ENCODE data around the gene UGGT1. TPM values are rescaled to one million over a fixed set of nuclear protein-coding genes. Genes with fewer than 3 reads are reported as not detected.
"Not testable (repeated sequence)": the region's sequence is repeated elsewhere in the genome, so short reads cannot be mapped to it uniquely, and the experiment has no call there.

UGGT1 gene
- total and polyA plus RNA-seq, 9 of the 15 experiments (the other 6 are each of a cell fraction or from before 2014, with no cell fraction given): 5.1 to 56.4 (median 37.9) TPM

DNA sequence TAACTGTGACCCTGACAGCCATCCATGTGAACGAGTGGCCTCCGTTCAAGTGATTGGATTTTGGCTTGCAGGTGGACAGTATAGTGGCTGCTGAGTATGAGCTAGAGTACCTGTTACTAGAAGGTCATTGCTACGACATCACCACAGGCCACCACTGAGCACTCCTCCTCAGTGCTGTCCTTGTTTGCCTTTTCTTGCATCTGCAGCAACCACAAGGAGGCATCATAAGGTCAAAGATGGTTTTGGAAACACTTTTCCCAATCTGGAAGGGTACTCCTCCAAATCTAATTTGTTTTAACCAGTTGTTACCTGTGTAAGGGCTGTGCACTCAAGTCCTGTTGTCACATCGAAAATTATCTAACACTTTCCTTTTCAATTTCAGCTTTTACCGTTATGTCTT is 81.2 kb downstream of the UGGT1 start (continued):
- TF ChIP-seq, protein P1, sequence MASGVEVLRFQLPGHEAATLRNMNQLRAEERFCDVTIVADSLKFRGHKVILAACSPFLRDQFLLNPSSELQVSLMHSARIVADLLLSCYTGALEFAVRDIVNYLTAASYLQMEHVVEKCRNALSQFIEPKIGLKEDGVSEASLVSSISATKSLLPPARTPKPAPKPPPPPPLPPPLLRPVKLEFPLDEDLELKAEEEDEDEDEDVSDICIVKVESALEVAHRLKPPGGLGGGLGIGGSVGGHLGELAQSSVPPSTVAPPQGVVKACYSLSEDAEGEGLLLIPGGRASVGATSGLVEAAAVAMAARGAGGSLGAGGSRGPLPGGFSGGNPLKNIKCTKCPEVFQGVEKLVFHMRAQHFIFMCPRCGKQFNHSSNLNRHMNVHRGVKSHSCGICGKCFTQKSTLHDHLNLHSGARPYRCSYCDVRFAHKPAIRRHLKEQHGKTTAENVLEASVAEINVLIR (CRISPR knock-in tag; IDR thresholded peaks at IDR 0.05): no peak
- TF ChIP-seq RBM34 (IDR thresholded peaks at IDR 0.05; ENCODE audit: borderline replicate concordance, insufficient read depth, low read length): no peak
- TF ChIP-seq U2AF2 (optimal IDR thresholded peaks at IDR 0.05; ENCODE audit: low read depth, low read length): no peak
- TF ChIP-seq, protein P2, sequence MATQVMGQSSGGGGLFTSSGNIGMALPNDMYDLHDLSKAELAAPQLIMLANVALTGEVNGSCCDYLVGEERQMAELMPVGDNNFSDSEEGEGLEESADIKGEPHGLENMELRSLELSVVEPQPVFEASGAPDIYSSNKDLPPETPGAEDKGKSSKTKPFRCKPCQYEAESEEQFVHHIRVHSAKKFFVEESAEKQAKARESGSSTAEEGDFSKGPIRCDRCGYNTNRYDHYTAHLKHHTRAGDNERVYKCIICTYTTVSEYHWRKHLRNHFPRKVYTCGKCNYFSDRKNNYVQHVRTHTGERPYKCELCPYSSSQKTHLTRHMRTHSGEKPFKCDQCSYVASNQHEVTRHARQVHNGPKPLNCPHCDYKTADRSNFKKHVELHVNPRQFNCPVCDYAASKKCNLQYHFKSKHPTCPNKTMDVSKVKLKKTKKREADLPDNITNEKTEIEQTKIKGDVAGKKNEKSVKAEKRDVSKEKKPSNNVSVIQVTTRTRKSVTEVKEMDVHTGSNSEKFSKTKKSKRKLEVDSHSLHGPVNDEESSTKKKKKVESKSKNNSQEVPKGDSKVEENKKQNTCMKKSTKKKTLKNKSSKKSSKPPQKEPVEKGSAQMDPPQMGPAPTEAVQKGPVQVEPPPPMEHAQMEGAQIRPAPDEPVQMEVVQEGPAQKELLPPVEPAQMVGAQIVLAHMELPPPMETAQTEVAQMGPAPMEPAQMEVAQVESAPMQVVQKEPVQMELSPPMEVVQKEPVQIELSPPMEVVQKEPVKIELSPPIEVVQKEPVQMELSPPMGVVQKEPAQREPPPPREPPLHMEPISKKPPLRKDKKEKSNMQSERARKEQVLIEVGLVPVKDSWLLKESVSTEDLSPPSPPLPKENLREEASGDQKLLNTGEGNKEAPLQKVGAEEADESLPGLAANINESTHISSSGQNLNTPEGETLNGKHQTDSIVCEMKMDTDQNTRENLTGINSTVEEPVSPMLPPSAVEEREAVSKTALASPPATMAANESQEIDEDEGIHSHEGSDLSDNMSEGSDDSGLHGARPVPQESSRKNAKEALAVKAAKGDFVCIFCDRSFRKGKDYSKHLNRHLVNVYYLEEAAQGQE (IDR thresholded peaks at IDR 0.05; ENCODE audit: borderline replicate concordance): peak; percentile 17; the same call in 1 of the 2 replicates
- TF ChIP-seq, protein P2 (CRISPR knock-in tag; IDR thresholded peaks at IDR 0.05; ENCODE audit: low read depth): no peak
- no peak for TF ChIP-seq SUPT5H (IDR thresholded peaks at IDR 0.05)
- TF ChIP-seq PTTG1 (tag; IDR thresholded peaks at IDR 0.05; ENCODE audit: low read depth): no peak
- TF ChIP-seq RB1 (IDR thresholded peaks at IDR 0.05; ENCODE audit: low read depth): no peak
- TF ChIP-seq, protein P3, sequence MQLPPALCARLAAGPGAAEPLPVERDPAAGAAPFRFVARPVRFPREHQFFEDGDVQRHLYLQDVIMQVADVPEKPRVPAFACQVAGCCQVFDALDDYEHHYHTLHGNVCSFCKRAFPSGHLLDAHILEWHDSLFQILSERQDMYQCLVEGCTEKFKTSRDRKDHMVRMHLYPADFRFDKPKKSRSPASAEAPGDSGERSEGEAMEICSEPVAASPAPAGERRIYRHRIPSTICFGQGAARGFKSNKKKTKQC (CRISPR knock-in tag; IDR thresholded peaks at IDR 0.05): no peak

- H2AFZ ChIP-seq (ENCODE audit: low read depth, low read length); H3K27ac ChIP-seq (ENCODE audit: extremely low read depth, low read depth, low read length); H3K4me2 ChIP-seq (ENCODE audit: insufficient read depth, low read length); H3K4me3 ChIP-seq; H3K9me3 ChIP-seq (replicated peaks; ENCODE audit: control insufficient read depth, insufficient read depth, low read depth, low read length); H3K9me1 ChIP-seq (ENCODE audit: control insufficient read depth, insufficient read depth, low read length); H4K20me1 ChIP-seq (replicated peaks; ENCODE audit: control insufficient read depth, insufficient read depth, low read length); H3K79me2 ChIP-seq (ENCODE audit: control insufficient read depth, insufficient read depth, low read length); H3K4me1 ChIP-seq (replicated peaks in 1 of 2; ENCODE audit: control insufficient read depth in 2 of 2, insufficient read depth in 2 of 2, low read length in 2 of 2); ATAC-seq; BruUV-seq (replicated peaks); H3K9ac ChIP-seq (ENCODE audit: insufficient read depth in 1 of 2, low read depth in 2 of 2, low read length in 2 of 2); DNase-seq (ENCODE audit: extremely low read depth in 1 of 4, low spot score in 3 of 4); H3K27me3 ChIP-seq (ENCODE audit: control insufficient read depth in 2 of 2, insufficient read depth in 2 of 2, low read length in 2 of 2); in situ Hi-C loops (cut with MboI); CTCF ChIA-PET (ENCODE audit: low intra/inter-chr PET ratio); FAIRE-seq: not testable (repeated sequence)
- peaks cover 98% of the 10 kb centered on the region for H3K36me3 ChIP-seq (ENCODE audit: control insufficient read depth, insufficient read depth, low read length)
- POLR2A ChIA-PET: interaction anchor here (0.6 kb wide), 2 partner anchors 14 to 63 kb away, joined by 3 to 5 read pairs; no protein-coding TSS in a partner anchor
- intact Hi-C loops (cut with micrococcal nuclease): loop anchor here (10.0 kb wide), 1 partner anchor 241 kb away; no protein-coding TSS in a partner anchor
- WGBS (ENCODE audit: insufficient coverage, low coverage, missing lambda C conversion rate): 80% methylated on average over 3 of the region's 4 CpGs
Measured at GRCh38 chr2:128174067-128174466, 83.1 kb downstream of the UGGT1 start.
